ENCODE data around the gene DGKH. TPM values are rescaled to one million over a fixed set of nuclear protein-coding genes. Genes with fewer than 3 reads are reported as not detected.

DGKH gene
- total RNA-seq, 2 donors from 2014 or later, result 4.0 to 8.8 TPM

DNA sequence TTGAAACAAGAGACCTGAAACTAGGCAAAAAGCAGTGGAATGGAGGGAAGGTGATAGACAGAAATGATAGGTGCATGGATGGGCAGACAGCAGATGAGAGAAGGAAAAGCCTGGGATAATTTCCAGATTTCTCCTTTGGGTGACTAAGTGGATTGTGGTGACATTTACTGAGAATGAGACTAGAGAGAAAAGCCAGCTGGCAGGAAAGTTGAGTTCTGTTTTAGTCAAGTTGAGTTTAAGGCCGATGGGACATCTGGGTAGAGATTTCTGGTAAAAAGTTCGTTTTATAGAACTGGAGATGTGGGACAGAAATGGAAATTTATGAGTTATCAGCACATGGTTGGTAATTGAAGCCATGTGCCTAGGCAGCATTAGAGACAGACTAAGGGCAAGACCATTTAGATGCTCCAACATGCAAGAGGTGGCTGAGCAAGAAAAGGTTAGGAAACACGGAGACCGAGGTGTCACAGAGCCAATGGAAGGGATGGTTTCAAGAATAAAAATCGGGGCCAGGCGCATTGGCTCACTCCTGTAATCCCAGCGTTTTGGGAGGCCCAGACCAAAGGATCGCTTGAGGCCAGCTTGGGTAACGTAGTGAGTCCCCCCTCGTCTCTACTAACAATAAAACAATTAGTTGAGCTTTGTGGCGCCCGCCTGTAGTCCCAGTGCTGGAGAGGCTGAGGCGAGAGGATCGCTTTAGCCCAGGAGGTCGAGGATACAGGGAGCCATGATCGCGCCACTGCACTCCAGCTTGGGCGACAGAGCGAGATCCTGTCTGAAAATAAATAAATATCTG lies 9.6 kb upstream of the DGKH start:
- no peak for DNase-seq
- no peak for ATAC-seq
- intact Hi-C loops (cut with DNase I), result loop anchor here (5.0 to 10.0 kb wide), 2 partner anchors 42 to 64 kb away; no protein-coding TSS in a partner anchor

DNA sequence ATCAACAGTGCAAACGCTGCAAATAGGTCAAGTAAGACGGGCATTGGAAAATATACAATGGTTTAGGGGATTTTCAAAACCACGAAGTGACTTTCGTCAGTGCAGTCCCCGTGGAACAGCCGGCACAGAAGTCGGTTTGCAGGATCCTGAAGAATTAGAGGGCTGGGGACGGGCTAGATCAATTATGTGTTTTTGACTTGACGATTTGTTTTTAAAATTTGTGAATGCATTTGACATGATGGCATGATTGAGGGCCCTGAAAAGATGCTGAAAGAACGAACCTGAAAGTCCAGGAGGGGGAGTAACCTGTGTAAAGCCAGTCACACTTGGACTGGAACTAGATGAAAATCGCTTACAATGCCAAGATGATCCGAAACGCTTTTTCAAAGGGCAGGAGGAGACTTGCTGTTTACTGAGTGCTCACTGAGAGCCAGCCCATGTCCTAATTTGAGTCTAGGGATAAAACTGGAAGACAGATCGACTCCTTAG lies 8.9 kb upstream of the DGKH start:
- intact Hi-C loops (cut with DNase I), result loop anchor here (5.0 to 10.0 kb wide), 2 partner anchors 42 to 65 kb away; no protein-coding TSS in a partner anchor
- DNase-seq, result no peak
- ATAC-seq, result peak; percentile 2 to 12

DNA sequence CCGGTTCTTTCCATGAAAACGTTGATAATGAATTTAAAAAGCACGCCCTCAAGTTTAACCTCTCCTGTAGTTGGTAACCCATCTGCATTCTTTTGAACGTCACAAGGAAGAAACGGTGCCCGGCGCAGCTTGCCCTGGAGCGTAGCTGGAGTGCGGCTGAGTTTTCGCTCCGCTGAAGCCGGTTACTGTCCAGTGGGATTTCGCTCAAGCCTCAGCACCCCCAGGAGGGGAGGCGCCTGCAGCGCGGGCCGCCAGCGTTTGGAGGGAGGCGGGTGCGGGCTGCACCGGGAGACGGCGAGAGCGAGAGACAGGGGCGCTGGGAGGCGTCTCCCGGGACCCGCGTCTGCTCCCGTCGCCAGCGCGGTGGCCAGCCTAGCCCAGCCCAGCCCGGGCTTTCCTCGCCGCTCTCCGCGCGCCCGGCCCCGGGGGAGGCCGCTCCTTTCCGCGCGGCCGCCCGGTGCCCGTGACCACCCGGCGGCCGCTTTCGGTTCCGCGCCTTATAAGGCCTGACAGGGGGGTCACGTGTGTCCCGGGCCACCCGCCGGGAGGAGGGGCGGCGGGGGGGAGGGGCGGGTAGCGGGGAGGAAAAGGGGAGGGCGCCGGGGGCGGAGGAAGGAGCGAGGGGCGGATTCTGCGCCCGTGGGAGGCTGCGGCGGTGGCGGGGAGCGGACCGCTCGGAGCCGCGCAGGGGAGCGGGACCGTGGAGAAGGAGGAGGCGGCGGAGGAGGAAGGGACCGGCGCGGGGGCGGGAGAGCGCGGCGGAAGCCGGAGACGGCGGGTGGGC lies 8.3 kb upstream of the DGKH start:
- ATAC-seq (peak; percentile 94 to 95), DNase-seq (peak; percentile 93)
- intact Hi-C loops (cut with DNase I), result loop anchor here (5.0 to 10.0 kb wide), 3 partner anchors 43 to 65 kb away; no protein-coding TSS in a partner anchor

DNA sequence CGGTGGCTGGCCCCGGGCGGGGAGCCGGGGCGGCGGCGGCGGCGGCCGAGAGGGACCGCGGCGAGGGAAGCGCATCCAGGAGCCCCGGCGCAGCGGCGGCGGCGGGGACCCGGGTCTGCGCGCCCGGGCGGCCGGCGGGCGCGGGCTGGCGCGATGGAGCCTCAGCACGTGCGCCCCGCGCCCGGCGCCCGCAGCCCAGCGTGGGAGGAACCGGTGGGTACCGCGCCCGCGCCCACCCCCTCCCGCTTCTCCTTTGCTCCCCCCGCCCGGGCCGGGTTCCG lies 7.8 kb upstream of the DGKH start:
- ATAC-seq (no peak), DNase-seq (no peak)
- intact Hi-C loops (cut with DNase I), result loop anchor here in 1 of 2 donors (10.0 kb wide), 1 partner anchor 64 kb away; no protein-coding TSS in a partner anchor

DNA sequence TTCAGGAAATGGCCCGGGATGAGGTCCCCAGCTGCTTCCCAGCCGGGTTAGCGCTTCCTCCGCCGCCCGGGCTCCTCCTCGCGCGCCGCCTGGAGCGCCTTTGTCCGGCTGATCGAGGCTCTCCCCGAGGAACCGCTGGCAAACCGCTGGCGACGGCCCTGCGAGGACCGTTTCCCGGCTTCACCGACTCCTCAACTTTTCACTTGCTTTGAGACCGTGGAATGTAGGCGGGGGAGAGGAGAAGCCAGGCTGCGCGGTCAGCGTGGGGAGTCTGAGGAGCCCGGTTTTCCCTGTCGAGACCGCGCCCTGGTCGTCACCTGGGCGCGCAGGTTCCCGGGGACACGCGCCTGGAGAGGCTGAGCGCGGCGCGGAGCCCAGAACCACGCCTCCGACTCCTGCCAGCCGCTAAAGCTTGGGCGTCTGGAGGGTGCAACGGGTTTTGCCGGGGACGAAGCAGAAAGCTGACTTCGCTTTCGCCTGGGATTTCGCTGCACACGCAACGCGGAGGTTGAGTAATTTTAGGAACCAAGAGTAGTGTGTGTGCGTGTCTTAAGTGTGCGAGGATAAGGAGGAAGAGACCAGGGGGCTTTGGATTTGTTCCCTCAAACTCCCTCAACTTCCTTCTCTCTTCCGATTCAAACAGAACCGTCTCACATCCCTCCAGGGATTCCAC lies 7.3 kb upstream of the DGKH start:
- intact Hi-C loops (cut with DNase I), result loop anchor here in 1 of 2 donors (10.0 kb wide), 1 partner anchor 64 kb away; no protein-coding TSS in a partner anchor
- peak; percentile 57 for DNase-seq
- peak; percentile 5 to 38 for ATAC-seq

DNA sequence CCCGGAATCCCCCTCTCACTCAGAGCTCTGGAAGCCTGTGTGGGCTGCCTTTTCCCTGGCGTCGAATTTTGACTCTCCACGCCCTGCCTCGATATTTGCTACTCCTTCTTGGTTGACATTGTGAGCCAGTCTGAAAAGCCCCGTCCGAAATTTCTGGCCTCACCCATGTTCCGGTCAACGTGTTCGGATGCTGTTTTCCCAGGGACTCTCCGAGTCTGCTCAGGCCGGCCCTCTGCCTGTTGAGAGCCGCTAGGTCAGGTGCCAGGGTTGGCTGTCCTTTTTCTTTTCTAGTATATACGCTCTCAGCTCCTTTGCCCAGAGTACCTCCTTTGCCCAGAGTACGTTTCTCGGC lies 6.8 kb upstream of the DGKH start:
- DNase-seq (peak; percentile 58), ATAC-seq (peak; percentile 14 to 56)
- intact Hi-C loops (cut with DNase I), result loop anchor here in 1 of 2 donors (10.0 kb wide), 1 partner anchor 63 kb away; no protein-coding TSS in a partner anchor

DNA sequence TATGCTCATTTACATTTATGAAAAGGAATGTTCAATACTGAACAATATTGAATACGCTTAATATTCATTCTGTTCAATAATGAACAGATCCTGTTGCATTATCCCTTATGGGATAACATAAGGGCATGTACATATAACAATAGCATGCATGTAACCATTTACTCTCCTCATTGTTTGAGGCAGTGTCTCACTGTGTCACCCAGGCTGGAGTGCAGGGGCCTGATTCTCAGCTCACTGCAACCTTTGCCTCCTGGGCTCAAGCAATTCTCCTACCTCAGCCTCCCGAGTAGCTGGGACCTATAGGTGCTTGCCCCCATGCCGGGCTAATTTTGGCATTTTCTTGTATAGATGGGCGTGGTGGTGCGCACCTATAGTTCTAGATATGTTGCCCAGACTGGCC lies 4.8 kb upstream of the DGKH start:
- DNase-seq, result no peak
- intact Hi-C loops (cut with DNase I), result loop anchor here in 1 of 2 donors (10.0 kb wide), 1 partner anchor 61 kb away; no protein-coding TSS in a partner anchor
- no peak for ATAC-seq

DNA sequence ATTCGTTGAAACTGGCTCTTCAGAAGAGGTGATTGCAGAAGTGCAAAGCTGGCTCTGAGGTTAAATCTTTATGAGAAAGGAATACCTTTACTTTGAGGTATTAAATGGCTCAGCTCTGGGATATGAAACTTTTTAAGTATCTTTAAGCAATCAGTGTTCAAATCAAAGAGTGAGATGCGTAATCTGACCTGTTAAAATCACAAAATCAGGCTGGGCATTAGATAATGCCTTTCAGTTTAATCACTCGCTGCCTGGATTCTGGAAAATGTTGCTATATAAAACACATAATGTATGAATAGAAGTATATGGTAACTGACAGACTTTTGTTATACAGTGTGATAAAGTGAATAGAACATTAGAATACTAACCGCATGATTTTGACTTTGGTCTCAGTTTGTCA lies 2.0 kb upstream of the DGKH start:
- ATAC-seq, result no peak
- intact Hi-C loops (cut with DNase I), result loop anchor here in 1 of 2 donors (5.0 to 10.0 kb wide), 2 partner anchors 58 to 379 kb away; no protein-coding TSS in a partner anchor
- no peak for DNase-seq

DNA sequence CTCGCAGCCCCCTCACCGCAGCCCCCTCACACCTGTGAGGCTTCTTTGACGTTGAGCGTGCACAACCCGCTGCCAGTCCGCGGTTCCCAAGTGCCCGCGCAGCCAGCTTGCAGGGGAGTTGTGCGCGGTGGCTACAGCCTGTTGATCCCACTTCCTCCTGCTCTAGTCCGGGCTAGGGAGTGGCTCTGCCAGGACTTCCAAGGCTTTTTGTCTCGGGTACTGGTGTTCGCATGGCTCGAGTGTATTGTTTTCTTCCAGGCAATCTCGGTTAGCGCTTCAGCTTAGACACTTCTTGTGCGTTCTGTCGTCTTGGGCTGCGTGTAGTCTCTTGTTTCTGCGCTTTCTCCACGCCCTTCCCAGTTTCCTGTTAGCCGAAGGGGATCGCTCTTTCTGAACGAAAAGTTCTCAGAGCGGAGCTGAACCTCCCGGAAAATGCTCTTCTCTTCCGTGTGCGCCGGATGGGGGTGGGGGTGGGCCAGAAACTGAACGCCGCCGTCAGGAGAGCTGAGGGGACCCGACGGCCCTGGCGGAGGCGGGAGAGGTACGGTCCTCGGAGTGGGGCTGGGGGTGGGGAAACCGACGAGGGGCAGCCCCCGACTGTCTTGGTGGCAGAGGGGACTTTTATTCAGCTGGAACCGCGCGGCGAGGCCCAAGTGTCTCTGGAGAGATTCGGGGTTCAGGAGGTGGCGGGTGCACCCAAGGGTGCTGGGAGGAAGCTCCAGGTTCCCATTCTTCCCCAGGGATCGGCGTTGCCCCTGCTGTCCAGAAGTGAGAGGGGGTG lies 697 bp upstream of the DGKH start:
- ATAC-seq, result peak; percentile 29 to 41
- intact Hi-C loops (cut with DNase I), result loop anchor here in 1 of 2 donors (5.0 to 10.0 kb wide), 2 partner anchors 57 to 380 kb away; no protein-coding TSS in a partner anchor
- DNase-seq, result peak; percentile 47

DNA sequence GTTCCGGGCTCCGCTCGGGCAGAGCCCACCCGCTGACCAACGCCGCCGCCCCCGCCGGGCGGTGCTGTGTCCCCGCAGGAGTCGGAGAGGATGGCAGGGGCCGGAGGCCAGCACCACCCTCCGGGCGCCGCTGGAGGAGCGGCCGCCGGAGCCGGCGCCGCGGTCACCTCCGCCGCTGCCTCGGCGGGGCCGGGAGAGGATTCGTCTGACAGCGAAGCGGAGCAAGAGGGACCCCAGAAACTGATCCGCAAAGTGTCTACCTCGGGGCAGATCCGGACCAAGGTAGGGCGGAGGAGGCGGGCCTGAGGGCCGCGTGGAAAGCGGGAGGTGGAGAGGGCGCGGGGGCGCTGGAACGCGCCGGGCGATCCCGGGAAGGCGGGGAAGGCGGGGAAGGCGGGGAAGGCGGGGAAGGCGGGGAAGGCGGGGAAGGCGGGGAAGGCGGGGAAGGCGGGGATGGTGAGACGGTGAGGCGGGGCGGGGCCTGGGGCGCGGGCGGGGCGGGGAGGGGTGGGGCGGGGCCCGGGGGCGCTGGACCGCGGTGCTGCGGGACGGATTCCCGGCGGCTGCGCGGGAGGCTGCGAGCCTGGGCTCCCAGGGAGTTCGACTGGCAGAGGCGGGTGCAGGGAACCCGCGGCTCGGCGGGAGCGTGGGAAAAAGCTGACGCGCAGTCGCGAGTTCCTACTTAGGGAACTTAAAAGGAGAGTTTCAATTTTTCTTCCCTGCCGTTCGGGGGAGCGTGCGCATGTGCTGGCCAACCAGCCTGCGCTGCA lies 421 bp downstream of the DGKH start:
- DNase-seq (peak; percentile 85), ATAC-seq (peak; percentile 91 to 92)
- intact Hi-C loops (cut with DNase I), result loop anchor here in 1 of 2 donors (5.0 to 10.0 kb wide), 2 partner anchors 56 to 382 kb away; no protein-coding TSS in a partner anchor

DNA sequence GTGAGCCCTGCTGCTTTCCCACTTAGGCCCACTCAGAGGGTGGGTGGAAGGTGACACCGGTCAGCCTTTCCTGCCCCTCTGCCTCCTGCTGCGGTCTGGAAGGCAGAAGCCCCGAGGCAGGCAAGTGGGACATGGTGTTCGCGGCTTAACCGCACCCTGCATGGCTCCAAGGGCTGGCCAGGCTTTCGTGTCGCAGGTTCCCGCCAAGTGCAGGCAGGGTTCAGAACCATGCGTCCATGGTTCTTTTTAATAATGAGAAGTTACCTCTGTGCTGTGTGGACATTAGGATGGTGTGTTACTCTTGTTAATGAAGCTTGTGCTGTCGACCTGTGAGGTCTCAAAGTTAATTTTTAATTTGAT lies 986 bp downstream of the DGKH start:
- DNase-seq (no peak), ATAC-seq (no peak)
- intact Hi-C loops (cut with DNase I), result loop anchor here in 1 of 2 donors (5.0 to 10.0 kb wide), 2 partner anchors 55 to 382 kb away; no protein-coding TSS in a partner anchor

DNA sequence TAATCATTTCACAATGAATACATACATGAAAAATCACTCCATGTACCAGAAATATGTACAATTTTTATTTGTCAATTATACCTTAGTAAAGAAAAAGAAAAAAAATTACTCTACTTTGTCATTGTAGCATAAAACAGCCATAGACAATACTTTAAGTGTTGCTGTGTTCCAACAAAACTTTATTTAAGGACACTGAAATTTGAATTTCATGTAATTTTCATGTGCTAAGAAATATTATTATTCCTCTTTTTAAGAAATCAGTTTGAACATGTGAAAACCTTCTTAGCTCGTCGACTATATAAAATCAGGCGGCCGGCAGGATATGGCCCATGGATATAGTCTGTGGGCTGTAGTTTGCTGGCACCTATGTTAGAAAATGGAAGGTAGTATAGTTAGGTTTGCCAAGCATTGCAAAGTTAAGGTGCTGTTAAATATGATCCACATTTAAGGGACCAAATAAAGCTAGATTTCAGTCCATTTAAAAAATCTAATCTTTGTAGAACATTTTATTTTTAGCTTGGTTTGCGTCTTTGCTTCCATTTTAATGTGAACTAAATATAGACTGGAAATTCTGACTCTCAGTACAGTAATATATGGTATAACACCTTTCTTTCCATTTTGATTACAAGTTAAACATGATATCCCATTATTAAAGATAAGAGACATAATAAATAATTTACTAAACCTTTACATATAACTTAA lies 6.5 kb downstream of the DGKH start:
- intact Hi-C loops (cut with DNase I), result no loop called here
- DNase-seq, result no peak
- no peak for ATAC-seq

DNA sequence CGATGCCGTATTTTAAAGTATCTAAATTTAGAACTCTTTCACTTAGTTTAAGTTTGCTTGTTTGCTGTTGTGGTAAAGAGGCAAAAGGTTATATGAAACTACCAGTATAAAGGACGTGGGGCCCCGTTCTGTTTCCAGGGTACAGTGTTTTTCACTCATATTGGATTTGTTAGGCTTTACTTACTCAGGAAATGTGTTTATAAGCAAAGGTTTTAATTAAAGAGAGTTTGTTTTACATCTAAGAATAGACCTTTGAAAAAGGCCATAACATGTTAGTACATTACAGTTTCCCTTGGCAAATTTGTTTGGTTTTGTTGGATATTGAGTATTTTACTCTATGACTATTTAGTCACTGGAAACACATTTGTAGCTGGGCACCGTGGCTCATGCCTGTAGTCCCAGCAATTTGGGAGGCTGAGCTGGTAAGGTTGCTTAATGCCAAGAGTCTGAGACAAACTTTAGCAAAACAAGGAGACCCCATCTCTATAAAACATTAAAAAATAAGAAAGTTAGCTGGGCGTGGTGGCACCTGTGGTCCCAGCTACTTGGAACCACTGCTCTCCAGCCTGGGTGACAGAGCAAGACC lies 7.1 kb downstream of the DGKH start:
- no peak for ATAC-seq
- intact Hi-C loops (cut with DNase I), result no loop called here
- DNase-seq, result no peak

DNA sequence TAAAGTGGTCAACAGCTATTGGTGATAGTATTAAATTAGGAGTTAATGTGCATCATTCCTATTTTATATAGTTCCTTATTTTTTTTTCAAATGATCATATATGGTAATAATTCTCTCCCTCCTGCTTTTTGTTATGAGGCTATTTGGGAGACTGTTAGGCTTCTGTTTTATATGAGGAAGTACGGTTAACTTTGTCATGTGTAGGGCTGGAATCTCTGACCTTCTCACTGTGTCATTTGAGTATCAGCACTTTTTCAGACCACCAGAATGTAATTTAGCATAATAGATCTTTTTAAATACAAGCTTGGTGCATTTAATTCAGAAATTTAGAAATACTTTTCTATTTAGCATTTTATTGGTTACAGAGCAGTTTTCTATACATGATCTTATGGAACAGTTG lies 7.7 kb downstream of the DGKH start:
- ATAC-seq (no peak), DNase-seq (no peak)
- intact Hi-C loops (cut with DNase I), result no loop called here

DNA sequence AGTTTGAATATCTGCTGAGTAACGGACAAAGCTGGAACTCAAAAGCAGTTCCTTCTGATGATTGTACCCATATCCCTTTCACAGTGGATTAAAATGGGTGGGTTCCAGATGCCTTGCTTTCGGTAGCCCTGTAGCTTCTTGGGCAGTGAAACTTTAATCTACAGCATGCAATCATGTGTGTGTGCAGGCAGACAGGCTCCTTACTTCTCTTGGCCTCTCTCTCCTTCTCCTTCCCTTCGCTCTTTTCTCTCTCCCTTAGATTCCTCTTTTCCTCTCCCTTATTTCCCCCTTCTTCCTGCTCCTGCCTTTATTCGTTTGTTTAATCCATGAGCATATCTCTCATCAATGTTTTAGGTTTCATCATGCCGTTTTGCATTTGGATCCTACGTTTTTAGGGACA lies 8.1 kb downstream of the DGKH start:
- intact Hi-C loops (cut with DNase I), result no loop called here
- ATAC-seq (no peak), DNase-seq (no peak)

DNA sequence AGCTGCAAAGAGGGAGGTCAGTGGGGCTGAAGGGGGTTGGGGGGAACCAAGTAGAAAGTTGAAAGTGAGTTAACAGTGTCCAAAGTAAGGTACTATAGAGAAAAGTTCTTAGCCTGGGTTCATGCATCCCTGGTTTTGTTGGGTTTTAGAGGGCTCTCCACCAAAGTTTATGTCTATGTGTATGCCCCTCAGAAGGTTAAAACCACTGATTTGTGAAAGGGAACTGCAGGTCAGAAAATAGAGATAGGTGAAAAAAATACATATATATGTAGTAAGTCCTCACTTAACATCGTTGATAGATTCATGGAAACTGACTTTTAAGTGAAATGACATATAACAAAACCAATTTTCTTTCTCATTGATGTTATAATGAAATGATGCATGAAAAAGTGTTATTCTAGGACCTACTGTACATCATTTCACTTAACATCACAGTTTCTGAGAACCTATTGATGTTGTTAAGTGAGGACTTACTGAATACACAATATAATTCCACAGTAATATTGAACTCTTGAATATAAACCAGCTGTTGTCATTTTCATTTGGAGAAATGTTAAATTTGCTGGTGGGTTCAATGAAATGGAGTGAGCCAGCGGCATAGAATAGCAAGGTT lies 9.6 kb downstream of the DGKH start:
- no peak for DNase-seq
- intact Hi-C loops (cut with DNase I), result no loop called here
- no peak for ATAC-seq
